Mesendoderm (in vitro differentiated cells): ENCODE data around the gene SLC25A24.

Source experiments
- DNase-seq: peaks from one replicate; pipeline ENCODE4 v3.0.0; 2013
- H2AK5ac ChIP-seq: 2 replicates; pipeline ENCODE4 v1.6.1; 2013; ENCODE audit warnings: low read length, inconsistent platforms
- H2BK120ac ChIP-seq: 2 replicates; pipeline ENCODE4 v1.6.1; 2013; ENCODE audit warnings: low read depth, mild to moderate bottlenecking, low read length, moderate library complexity, mixed read lengths
- H2BK15ac ChIP-seq: replicated peaks from 2 replicates; pipeline ENCODE4 v1.6.1; 2013; ENCODE audit warnings: low read depth, mild to moderate bottlenecking, moderate library complexity
- H2BK5ac ChIP-seq: 2 replicates; pipeline ENCODE4 v1.6.1; 2013; ENCODE audit warnings: low read length, inconsistent platforms
- H3K18ac ChIP-seq: 2 replicates; pipeline ENCODE4 v1.6.1; 2013; ENCODE audit warnings: mild to moderate bottlenecking, low read length, mixed read lengths
- H3K23ac ChIP-seq: one replicate; pipeline ENCODE4 v1.6.1; 2013; ENCODE audit warnings: low read length
- H3K27ac ChIP-seq: 2 replicates; pipeline ENCODE4 v1.5.1; 2013; ENCODE audit warnings: low read depth, mild to moderate bottlenecking, inconsistent platforms, low read length, moderate library complexity
- H3K27me3 ChIP-seq: 2 replicates; pipeline ENCODE4 v1.6.1; 2013; ENCODE audit warnings: low read length, control low read depth, mild to moderate bottlenecking, inconsistent platforms; ENCODE audit not compliant: insufficient read depth, poor library complexity
- H3K36me3 ChIP-seq: 2 replicates; pipeline ENCODE4 v1.6.1; 2013; ENCODE audit warnings: low read length, inconsistent platforms; ENCODE audit not compliant: control insufficient read depth, insufficient read depth
- H3K4ac ChIP-seq: one replicate; pipeline ENCODE4 v1.6.1; 2013; ENCODE audit warnings: low read depth, mild to moderate bottlenecking, low read length, moderate library complexity
- H3K4me1 ChIP-seq: 2 replicates; pipeline ENCODE4 v1.6.1; 2013; ENCODE audit warnings: low read depth, low read length, inconsistent platforms; ENCODE audit not compliant: control insufficient read depth
- H3K4me2 ChIP-seq: 2 replicates; pipeline ENCODE4 v1.6.1; 2013; ENCODE audit warnings: low read length
- H3K4me3 ChIP-seq: 2 replicates; pipeline ENCODE4 v1.5.1; 2013; ENCODE audit warnings: mild to moderate bottlenecking, low read length
- H3K56ac ChIP-seq: one replicate; pipeline ENCODE4 v1.6.1; 2013; ENCODE audit warnings: low read length
- H3K79me1 ChIP-seq: 2 replicates; pipeline ENCODE4 v1.6.1; 2013; ENCODE audit warnings: low read length, inconsistent platforms
- H3K79me2 ChIP-seq: 2 replicates; pipeline ENCODE4 v1.6.1; 2013; ENCODE audit warnings: mild to moderate bottlenecking, low read length; ENCODE audit not compliant: control insufficient read depth, insufficient read depth
- H3K9ac ChIP-seq: 2 replicates; pipeline ENCODE4 v1.6.1; 2013; ENCODE audit warnings: low read length, inconsistent platforms
- H4K5ac ChIP-seq: one replicate; pipeline ENCODE4 v1.6.1; 2013; ENCODE audit warnings: low read length
- H4K8ac ChIP-seq: one replicate; pipeline ENCODE4 v1.6.1; 2013; ENCODE audit warnings: low read depth, mild to moderate bottlenecking, control low read depth, low read length, moderate library complexity
- WGBS: extraction: QIAGEN DNeasy Blood & Tissue Kit; methylation state at CpG from one replicate; pipeline ENCODE4 v1.1.7; 2013; ENCODE audit warnings: low lambda C conversion rate, missing lambda C conversion rate; ENCODE audit not compliant: insufficient coverage; ENCODE audit errors: extremely low coverage; 5-methylcytosine and 5-hydroxymethylcytosine counted together

Gene SLC25A24

DNA sequence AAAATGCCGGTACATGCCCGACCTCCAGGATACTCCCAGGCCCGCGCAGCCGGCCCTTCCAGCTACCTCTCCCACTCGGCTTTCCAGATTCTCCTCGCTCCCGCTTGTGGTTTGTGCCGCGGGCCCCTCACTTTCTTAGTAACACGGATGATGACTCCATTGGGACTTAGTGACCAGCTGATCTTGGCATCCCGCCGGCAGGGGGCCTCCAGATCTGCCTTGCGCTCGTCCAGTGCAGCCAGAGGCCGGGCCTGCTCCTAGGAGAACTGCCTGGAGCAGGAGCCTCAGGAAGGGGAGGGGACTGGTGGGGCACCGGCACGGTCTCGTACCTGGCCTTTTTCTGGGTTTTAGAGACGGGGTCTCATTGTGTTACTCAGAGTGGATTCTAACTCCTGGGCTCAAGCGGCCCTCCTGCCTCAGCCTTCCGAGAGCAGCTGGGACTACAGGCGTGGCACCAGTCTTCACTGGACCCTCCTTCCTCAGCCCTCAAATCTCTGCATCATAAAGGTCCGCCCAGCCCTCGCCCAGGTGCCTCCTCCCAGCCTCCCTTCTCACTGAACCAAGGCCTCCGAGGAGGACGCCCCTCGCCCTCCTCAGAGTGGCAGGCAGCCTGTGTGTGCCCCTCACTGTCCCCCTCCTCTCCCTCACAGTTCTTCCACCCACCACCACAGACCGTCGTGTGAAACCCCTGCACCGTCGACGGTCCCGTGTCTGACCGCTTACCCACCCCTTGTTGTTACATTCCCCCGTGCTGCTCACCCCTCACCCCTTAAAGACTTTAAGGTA is 78.6 kb downstream of the SLC25A24 start:
- H2BK120ac ChIP-seq: no peak overlapping the region
- peak; percentile 62 for DNase-seq
- H3K4me3 ChIP-seq: no peak overlapping the region
- H2BK5ac ChIP-seq: no peak overlapping the region
- H3K36me3 ChIP-seq: no peaks in the 10 kb centered on the region
- no peak overlapping the region for H4K5ac ChIP-seq
- no peak overlapping the region for H3K4me2 ChIP-seq
- no peak overlapping the region for H2AK5ac ChIP-seq
- no peak overlapping the region for H2BK15ac ChIP-seq
- H3K79me2 ChIP-seq: no peaks in the 10 kb centered on the region
- no peak overlapping the region for H3K4ac ChIP-seq
- no peak overlapping the region for H3K56ac ChIP-seq
- H3K23ac ChIP-seq: no peak overlapping the region
- H3K9ac ChIP-seq: no peak overlapping the region
- H4K8ac ChIP-seq: no peak overlapping the region
- no peak overlapping the region for H3K18ac ChIP-seq
- no peaks in the 10 kb centered on the region for H3K27me3 ChIP-seq
- H3K27ac ChIP-seq: no peak overlapping the region
- no peaks in the 10 kb centered on the region for H3K79me1 ChIP-seq
- no CpG with 5 or more reads among the region's 36 CpGs for WGBS
- H3K4me1 ChIP-seq: no peaks in the 10 kb centered on the region

DNA sequence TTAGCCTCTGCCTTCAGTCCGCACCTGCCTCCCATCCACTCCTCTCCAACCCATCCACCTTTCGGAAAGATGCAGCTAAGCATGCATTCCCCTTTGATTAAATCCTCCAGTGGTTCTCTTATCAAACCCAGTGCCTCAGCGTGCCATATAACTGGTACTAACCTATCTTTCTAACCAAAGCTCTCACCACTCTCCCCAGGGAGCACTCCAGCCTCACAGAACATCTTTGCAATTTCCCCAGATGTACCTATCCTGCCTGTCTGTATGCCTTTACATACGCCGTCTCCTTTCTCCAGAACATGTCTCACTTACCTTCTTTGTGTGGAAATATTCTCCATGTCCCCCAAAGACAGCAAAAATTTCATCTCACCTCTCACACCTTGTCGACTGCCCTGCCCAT is 80.0 kb downstream of the SLC25A24 start:
- Histone ChIP-seq H4K5ac (no peak overlapping the region), H4K8ac (no peak overlapping the region), H3K79me1 (no peaks in the 10 kb centered on the region), H3K27ac (no peak overlapping the region), H3K4ac (no peak overlapping the region), H3K4me2 (no peak overlapping the region), H3K23ac (no peak overlapping the region), H2BK15ac (no peak overlapping the region), H2BK5ac (no peak overlapping the region), H2BK120ac (no peak overlapping the region), H3K9ac (no peak overlapping the region), H3K27me3 (no peaks in the 10 kb centered on the region), H3K56ac (no peak overlapping the region), H2AK5ac (no peak overlapping the region), H3K4me3 (no peak overlapping the region), H3K4me1 (no peaks in the 10 kb centered on the region), H3K36me3 (no peaks in the 10 kb centered on the region), H3K79me2 (no peaks in the 10 kb centered on the region), H3K18ac (no peak overlapping the region)
- no peak for DNase-seq
- WGBS: no CpG with 5 or more reads among the region's 6 CpGs

DNA sequence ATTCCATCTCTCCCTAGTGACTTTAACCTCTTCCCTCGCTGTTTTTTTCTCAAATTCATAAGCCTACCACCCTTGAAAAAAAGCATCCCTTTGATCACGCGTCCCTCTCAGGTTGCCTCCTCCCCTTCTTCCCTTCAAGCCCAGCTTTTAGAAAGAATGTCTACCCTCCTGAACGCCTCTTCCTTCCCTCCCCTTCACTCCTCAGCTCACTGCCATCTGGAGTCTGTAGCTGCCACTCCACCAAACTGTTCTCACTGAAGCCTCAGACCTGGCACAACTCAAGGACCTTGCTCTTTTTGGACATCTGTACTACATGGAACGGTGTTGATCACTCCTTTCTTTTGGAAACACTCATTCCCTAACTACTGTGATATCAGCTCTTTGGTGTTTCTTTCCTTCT is 80.6 kb downstream of the SLC25A24 start:
- DNase-seq: peak; percentile 42
- Histone ChIP-seq H4K8ac (no peak overlapping the region), H3K79me1 (no peaks in the 10 kb centered on the region), H3K18ac (no peak overlapping the region), H3K79me2 (no peaks in the 10 kb centered on the region), H3K27me3 (no peaks in the 10 kb centered on the region), H2BK120ac (no peak overlapping the region), H3K4me1 (no peaks in the 10 kb centered on the region), H3K9ac (no peak overlapping the region), H3K4me3 (no peak overlapping the region), H2AK5ac (no peak overlapping the region), H2BK15ac (no peak overlapping the region), H3K23ac (no peak overlapping the region), H3K56ac (no peak overlapping the region), H3K36me3 (no peaks in the 10 kb centered on the region), H3K4me2 (no peak overlapping the region), H3K27ac (no peak overlapping the region), H2BK5ac (no peak overlapping the region), H4K5ac (no peak overlapping the region), H3K4ac (no peak overlapping the region)
- no CpG with 5 or more reads among the region's 5 CpGs for WGBS

DNA sequence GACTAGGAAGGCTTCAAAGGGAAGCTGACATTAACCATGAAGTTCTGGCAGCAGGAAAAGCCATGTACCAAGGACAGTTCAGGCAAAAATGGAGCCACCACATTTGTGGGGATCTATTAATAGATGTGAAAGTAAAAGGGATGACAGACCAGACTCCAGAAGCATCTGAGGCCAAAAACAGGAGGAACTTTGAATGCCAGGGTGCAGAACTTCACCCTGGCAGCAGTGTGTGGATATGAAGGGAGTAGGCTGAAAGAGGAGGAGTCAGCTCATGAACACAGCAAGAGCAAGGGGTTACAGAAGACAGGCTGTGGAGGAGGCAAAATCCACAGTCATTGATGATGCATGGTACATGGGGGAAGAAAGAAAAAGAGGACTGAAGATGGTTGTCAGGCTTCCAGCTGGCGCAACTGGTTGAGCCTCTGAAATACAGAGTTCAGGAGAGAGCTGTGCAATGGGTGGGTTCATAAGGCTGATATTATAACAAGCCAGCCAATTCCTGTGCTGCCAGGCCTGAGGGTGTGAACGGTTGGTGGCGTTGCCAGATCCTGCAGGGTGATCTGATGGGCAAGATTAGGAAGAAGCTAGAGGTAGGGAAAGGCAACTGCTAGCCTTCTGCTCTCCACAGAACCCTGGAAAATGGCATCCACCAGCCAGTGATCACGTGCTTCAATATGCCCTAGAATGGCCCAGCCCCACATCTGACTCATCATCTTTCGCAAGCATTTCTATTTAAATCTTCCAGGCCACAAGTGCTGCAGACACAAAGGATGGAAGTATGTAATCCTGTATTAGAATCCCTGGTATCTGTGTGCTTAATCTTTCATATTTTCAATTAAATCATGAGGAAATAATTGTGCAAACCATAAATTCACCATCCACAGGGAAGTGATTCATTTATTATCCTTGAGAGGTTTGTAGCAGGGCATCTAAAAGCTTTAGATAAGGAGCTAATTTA is 81.9 kb downstream of the SLC25A24 start:
- Histone ChIP-seq H4K8ac (no peak overlapping the region), H3K27me3 (no peaks in the 10 kb centered on the region), H3K18ac (no peak overlapping the region), H3K4me2 (no peak overlapping the region), H2BK120ac (no peak overlapping the region), H3K9ac (no peak overlapping the region), H3K79me2 (no peaks in the 10 kb centered on the region), H3K4me3 (no peak overlapping the region), H3K79me1 (no peaks in the 10 kb centered on the region), H3K56ac (no peak overlapping the region), H3K27ac (no peak overlapping the region), H3K23ac (no peak overlapping the region), H2BK5ac (no peak overlapping the region), H3K4me1 (no peaks in the 10 kb centered on the region), H3K36me3 (no peaks in the 10 kb centered on the region), H2BK15ac (no peak overlapping the region), H4K5ac (no peak overlapping the region), H2AK5ac (no peak overlapping the region), H3K4ac (no peak overlapping the region)
- DNase-seq: no peak
- no CpG with 5 or more reads among the region's 5 CpGs for WGBS

DNA sequence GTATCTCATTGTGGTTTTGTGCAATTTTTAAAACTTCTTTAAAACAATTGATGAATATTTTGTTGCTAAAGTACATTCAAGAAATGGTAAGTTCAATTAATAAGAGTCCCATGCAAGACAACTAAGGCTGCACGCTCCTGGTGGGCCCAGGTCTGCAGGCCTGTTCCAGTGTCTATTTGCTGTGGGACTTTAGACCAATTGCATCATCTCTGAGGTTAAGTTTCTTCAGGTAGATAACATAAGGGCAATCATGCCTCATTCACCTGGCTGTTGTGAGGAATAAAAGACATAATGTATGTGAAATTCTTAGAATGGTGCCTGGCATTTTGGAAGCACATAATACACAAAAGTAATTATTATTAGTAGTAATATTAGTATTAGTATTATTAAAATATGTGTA is 82.9 kb downstream of the SLC25A24 start:
- no peak overlapping the region for H2AK5ac ChIP-seq
- H3K79me1 ChIP-seq: no peaks in the 10 kb centered on the region
- no peak overlapping the region for H3K4me2 ChIP-seq
- H3K4ac ChIP-seq: no peak overlapping the region
- no CpG with 5 or more reads among the region's 1 CpG for WGBS
- H3K36me3 ChIP-seq: no peaks in the 10 kb centered on the region
- H2BK120ac ChIP-seq: no peak overlapping the region
- no peaks in the 10 kb centered on the region for H3K4me1 ChIP-seq
- no peak overlapping the region for H4K5ac ChIP-seq
- DNase-seq: no peak
- no peaks in the 10 kb centered on the region for H3K27me3 ChIP-seq
- H3K23ac ChIP-seq: no peak overlapping the region
- H2BK15ac ChIP-seq: no peak overlapping the region
- no peak overlapping the region for H2BK5ac ChIP-seq
- no peaks in the 10 kb centered on the region for H3K79me2 ChIP-seq
- H3K27ac ChIP-seq: no peak overlapping the region
- H4K8ac ChIP-seq: no peak overlapping the region
- H3K56ac ChIP-seq: no peak overlapping the region
- H3K4me3 ChIP-seq: no peak overlapping the region
- H3K18ac ChIP-seq: no peak overlapping the region
- no peak overlapping the region for H3K9ac ChIP-seq
